ENCODE measurements around the gene KIF3A. TPM values are rescaled to one million over a fixed set of nuclear protein-coding genes. Genes with fewer than 3 reads are reported as not detected.

The KIF3A gene
- total and polyA plus RNA-seq, 2 experiments from 2014 or later, result 11.2 to 19.7 TPM

DNA sequence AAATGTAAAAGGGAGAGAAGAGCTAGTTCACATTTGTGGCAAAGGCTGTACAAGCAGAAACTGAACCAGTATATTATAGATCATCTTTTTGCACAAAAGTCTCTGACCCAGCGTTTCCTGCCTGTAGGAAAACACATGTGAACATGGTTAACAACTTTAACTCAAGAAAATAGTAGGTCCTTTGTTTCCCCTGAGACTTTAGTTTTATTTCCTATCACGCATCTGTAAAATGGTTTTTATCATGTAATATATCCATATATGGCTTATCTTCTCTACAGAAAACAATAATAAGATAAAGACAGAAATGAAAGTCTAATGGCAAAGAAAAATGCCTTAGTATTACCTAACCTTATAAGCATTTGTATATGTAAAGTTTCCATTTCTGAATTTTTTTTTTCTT, 2.7 kb downstream of the KIF3A start:
- H3K36me3 ChIP-seq (ENCODE audit: insufficient read depth), result no peaks in the 10 kb centered on the region
- Mint-ChIP-seq H3K27ac (no peak overlapping the region), H3K4me1 (peaks cover 14% of the 10 kb centered on the region), H3K27me3 (ENCODE audit: insufficient read depth, low read depth, poor library complexity) (no peaks in the 10 kb centered on the region), H3K36me3 (ENCODE audit: low read depth) (no peaks in the 10 kb centered on the region), H3K4me3 (no peak overlapping the region), H3K9me3 (no peaks in the 10 kb centered on the region)
- H3K9me2 ChIP-seq (ENCODE audit: insufficient read depth), result no peaks in the 10 kb centered on the region
- peaks cover 11% of the 10 kb centered on the region for H3K79me2 ChIP-seq (replicated peaks; ENCODE audit: insufficient read depth)
- H3K27ac ChIP-seq (ENCODE audit: low read depth), result no peak overlapping the region
- H2AFZ ChIP-seq, result no peak overlapping the region
- no peak for TF ChIP-seq EZH2 (IDR thresholded peaks at IDR 0.05; ENCODE audit: low read depth, unreplicated experiment)
- no peak overlapping the region for H3K4me3 ChIP-seq
- H3K4me1 ChIP-seq (ENCODE audit: insufficient read depth), result peaks cover 6% of the 10 kb centered on the region; the same call in 1 of the 2 replicates
- DNase-seq (ENCODE audit: low spot score), result no peak
- peaks cover 11% of the 10 kb centered on the region; the same call in 1 of the 2 replicates for H4K20me1 ChIP-seq (replicated peaks; ENCODE audit: insufficient read depth)
- no peak overlapping the region for H3K4me2 ChIP-seq
- no peak for ATAC-seq
- H3F3A ChIP-seq (replicated peaks; ENCODE audit: low read depth), result no peaks in the 10 kb centered on the region
- H3K27me3 ChIP-seq (ENCODE audit: insufficient read depth), result peaks cover 4% of the 10 kb centered on the region; the same call in 1 of the 2 replicates

DNA sequence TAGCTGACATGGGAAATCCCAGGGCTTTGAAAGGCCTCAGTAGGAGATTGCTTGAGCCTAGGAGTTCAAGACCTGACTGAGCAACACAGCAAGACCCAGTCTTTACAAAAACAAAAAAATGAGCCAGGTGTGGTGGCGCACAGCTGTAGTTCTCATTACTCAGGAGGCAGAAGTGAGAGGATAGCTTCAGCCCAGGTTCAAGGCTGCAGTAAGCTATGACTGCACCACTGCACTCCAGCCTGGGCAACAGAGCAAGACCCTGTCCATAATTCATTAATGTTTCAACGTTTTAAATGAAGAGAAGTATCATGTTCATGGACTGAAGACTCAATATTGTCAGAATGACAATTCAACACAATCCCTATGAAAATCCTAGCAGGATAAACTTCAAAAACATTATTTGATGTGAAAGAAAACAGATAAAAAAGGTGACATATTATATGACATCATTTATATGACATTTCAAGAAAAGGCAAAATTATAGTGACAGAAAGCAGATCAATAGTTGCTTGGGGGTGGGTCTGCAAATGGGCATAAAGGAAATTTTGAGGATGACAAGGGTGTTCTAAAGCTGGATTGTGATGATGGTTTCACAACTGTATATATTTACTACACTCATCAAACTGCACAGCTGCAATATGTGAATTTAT, 3.7 kb downstream of the KIF3A start:
- no peak overlapping the region for H3K4me3 Mint-ChIP-seq
- ATAC-seq, result no peak
- no peak overlapping the region for H3K4me3 ChIP-seq
- H3K79me2 ChIP-seq (replicated peaks; ENCODE audit: insufficient read depth), result peaks cover 11% of the 10 kb centered on the region
- no peaks in the 10 kb centered on the region for H3K36me3 ChIP-seq (ENCODE audit: insufficient read depth)
- no peaks in the 10 kb centered on the region for H3K9me2 ChIP-seq (ENCODE audit: insufficient read depth)
- H3K9me3 Mint-ChIP-seq, result no peaks in the 10 kb centered on the region
- no peak overlapping the region for H3K27ac Mint-ChIP-seq
- no peak overlapping the region for H3K27ac ChIP-seq (ENCODE audit: low read depth)
- H3K27me3 Mint-ChIP-seq (ENCODE audit: insufficient read depth, low read depth, poor library complexity), result peaks cover 3% of the 10 kb centered on the region
- peaks cover 6% of the 10 kb centered on the region; the same call in 1 of the 2 replicates for H3K4me1 ChIP-seq (ENCODE audit: insufficient read depth)
- no peaks in the 10 kb centered on the region for H3K36me3 Mint-ChIP-seq (ENCODE audit: low read depth)
- TF ChIP-seq CTCF (conservative IDR thresholded peaks at IDR 0.05; ENCODE audit: low read depth in 2 of 2) (no peak), NANOG (IDR thresholded peaks at IDR 0.05; ENCODE audit: borderline replicate concordance) (no peak), EZH2 (IDR thresholded peaks at IDR 0.05; ENCODE audit: low read depth, unreplicated experiment) (no peak), CREB1 (CRISPR knock-in tag; IDR thresholded peaks at IDR 0.05; ENCODE audit: low read depth) (no peak)
- TF ChIP-seq, protein P1, sequence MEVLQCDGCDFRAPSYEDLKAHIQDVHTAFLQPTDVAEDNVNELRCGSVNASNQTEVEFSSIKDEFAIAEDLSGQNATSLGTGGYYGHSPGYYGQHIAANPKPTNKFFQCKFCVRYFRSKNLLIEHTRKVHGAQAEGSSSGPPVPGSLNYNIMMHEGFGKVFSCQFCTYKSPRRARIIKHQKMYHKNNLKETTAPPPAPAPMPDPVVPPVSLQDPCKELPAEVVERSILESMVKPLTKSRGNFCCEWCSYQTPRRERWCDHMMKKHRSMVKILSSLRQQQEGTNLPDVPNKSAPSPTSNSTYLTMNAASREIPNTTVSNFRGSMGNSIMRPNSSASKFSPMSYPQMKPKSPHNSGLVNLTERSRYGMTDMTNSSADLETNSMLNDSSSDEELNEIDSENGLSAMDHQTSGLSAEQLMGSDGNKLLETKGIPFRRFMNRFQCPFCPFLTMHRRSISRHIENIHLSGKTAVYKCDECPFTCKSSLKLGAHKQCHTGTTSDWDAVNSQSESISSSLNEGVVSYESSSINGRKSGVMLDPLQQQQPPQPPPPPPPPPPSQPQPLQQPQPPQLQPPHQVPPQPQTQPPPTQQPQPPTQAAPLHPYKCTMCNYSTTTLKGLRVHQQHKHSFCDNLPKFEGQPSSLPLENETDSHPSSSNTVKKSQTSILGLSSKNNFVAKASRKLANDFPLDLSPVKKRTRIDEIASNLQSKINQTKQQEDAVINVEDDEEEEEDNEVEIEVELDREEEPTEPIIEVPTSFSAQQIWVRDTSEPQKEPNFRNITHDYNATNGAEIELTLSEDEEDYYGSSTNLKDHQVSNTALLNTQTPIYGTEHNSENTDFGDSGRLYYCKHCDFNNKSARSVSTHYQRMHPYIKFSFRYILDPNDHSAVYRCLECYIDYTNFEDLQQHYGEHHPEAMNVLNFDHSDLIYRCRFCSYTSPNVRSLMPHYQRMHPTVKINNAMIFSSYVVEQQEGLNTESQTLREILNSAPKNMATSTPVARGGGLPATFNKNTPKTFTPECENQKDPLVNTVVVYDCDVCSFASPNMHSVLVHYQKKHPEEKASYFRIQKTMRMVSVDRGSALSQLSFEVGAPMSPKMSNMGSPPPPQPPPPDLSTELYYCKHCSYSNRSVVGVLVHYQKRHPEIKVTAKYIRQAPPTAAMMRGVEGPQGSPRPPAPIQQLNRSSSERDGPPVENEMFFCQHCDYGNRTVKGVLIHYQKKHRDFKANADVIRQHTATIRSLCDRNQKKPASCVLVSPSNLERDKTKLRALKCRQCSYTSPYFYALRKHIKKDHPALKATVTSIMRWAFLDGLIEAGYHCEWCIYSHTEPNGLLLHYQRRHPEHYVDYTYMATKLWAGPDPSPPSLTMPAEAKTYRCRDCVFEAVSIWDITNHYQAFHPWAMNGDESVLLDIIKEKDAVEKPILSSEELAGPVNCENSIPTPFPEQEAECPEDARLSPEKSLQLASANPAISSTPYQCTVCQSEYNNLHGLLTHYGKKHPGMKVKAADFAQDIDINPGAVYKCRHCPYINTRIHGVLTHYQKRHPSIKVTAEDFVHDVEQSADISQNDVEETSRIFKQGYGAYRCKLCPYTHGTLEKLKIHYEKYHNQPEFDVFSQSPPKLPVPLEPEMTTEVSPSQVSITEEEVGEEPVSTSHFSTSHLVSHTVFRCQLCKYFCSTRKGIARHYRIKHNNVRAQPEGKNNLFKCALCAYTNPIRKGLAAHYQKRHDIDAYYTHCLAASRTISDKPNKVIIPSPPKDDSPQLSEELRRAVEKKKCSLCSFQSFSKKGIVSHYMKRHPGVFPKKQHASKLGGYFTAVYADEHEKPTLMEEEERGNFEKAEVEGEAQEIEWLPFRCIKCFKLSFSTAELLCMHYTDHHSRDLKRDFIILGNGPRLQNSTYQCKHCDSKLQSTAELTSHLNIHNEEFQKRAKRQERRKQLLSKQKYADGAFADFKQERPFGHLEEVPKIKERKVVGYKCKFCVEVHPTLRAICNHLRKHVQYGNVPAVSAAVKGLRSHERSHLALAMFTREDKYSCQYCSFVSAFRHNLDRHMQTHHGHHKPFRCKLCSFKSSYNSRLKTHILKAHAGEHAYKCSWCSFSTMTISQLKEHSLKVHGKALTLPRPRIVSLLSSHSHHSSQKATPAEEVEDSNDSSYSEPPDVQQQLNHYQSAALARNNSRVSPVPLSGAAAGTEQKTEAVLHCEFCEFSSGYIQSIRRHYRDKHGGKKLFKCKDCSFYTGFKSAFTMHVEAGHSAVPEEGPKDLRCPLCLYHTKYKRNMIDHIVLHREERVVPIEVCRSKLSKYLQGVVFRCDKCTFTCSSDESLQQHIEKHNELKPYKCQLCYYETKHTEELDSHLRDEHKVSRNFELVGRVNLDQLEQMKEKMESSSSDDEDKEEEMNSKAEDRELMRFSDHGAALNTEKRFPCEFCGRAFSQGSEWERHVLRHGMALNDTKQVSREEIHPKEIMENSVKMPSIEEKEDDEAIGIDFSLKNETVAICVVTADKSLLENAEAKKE (CRISPR knock-in tag; IDR thresholded peaks at IDR 0.05), result no peak
- H3K4me2 ChIP-seq, result no peak overlapping the region
- H3K4me1 Mint-ChIP-seq, result peaks cover 14% of the 10 kb centered on the region
- H3F3A ChIP-seq (replicated peaks; ENCODE audit: low read depth), result no peaks in the 10 kb centered on the region
- H4K20me1 ChIP-seq (replicated peaks; ENCODE audit: insufficient read depth), result peaks cover 11% of the 10 kb centered on the region; the same call in 1 of the 2 replicates
- peaks cover 4% of the 10 kb centered on the region; the same call in 1 of the 2 replicates for H3K27me3 ChIP-seq (ENCODE audit: insufficient read depth)
- no peak overlapping the region for H2AFZ ChIP-seq
- no peak for DNase-seq (ENCODE audit: low spot score)
